Neuronal stem cell (in vitro differentiated cells): ENCODE measurements around the gene PNPLA7.

Experiments
- DNase-seq: peaks from one replicate; pipeline ENCODE4 v3.0.0-alpha.2; 2013; ENCODE audit warnings: low spot score
- H2AFZ ChIP-seq: one replicate; pipeline ENCODE4 v1.6.1; 2013; ENCODE audit warnings: mild to moderate bottlenecking, low read length, inconsistent platforms
- H2AK5ac ChIP-seq: 2 replicates; pipeline ENCODE4 v1.6.1; 2013; ENCODE audit warnings: low read depth, mild to moderate bottlenecking, inconsistent platforms, low read length, moderate library complexity, mixed read lengths
- H2BK120ac ChIP-seq: 2 replicates; pipeline ENCODE4 v1.6.1; 2013; ENCODE audit warnings: low read depth, mild to moderate bottlenecking, inconsistent platforms, low read length, moderate library complexity, mixed read lengths
- H2BK12ac ChIP-seq: one replicate; pipeline ENCODE4 v1.6.1; 2013; ENCODE audit warnings: low read length, inconsistent platforms
- H2BK15ac ChIP-seq: 2 replicates; pipeline ENCODE4 v1.6.1; 2013; ENCODE audit warnings: mild to moderate bottlenecking, low read length, inconsistent platforms, mixed read lengths
- H2BK5ac ChIP-seq: one replicate; pipeline ENCODE4 v1.6.1; 2013; ENCODE audit warnings: inconsistent platforms, mild to moderate bottlenecking, low read length, moderate library complexity
- H3K14ac ChIP-seq: one replicate; pipeline ENCODE4 v1.6.1; 2013; ENCODE audit warnings: low read length, inconsistent platforms
- H3K18ac ChIP-seq: 2 replicates; pipeline ENCODE4 v1.6.1; 2013; ENCODE audit warnings: low read length, inconsistent platforms
- H3K23ac ChIP-seq: 2 replicates; pipeline ENCODE4 v1.6.1; 2013; ENCODE audit warnings: low read depth, mild to moderate bottlenecking, mixed read lengths, low read length, inconsistent platforms; ENCODE audit not compliant: poor library complexity
- H3K27ac ChIP-seq: replicated peaks from 3 replicates; pipeline ENCODE4 v1.5.1; 2013; ENCODE audit warnings: low read length, inconsistent platforms
- H3K27me3 ChIP-seq, 3 experiments: 2 replicates each; pipeline ENCODE4 v1.6.1; 2013; ENCODE audit warnings: low read length in 3 of 3, mild to moderate bottlenecking in 2 of 3, inconsistent platforms in 1 of 3, low read depth in 1 of 3, mixed read lengths in 1 of 3, moderate library complexity in 1 of 3; ENCODE audit not compliant: control insufficient read depth in 3 of 3, insufficient read depth in 3 of 3
- H3K36me3 ChIP-seq, 2 donors: replicated peaks in 1 of 2; 2 replicates each; pipeline ENCODE4 v1.6.1; 2013; ENCODE audit warnings: low read length in 2 of 2; ENCODE audit not compliant: control insufficient read depth in 2 of 2, insufficient read depth in 2 of 2
- H3K4ac ChIP-seq: 2 replicates; pipeline ENCODE4 v1.6.1; 2013; ENCODE audit warnings: inconsistent platforms, mild to moderate bottlenecking, low read length, moderate library complexity
- H3K4me1 ChIP-seq, 2 donors: 1 replicate in 1 of 2; 2 replicates in 1 of 2; pipeline ENCODE4 v1.6.1; 2013; ENCODE audit warnings: low read length in 2 of 2, low read depth in 1 of 2; ENCODE audit not compliant: control insufficient read depth in 2 of 2, insufficient read depth in 1 of 2
- H3K4me2 ChIP-seq: one replicate; pipeline ENCODE4 v1.6.1; 2013; ENCODE audit warnings: mild to moderate bottlenecking, low read length, inconsistent platforms; ENCODE audit not compliant: insufficient read depth, poor library complexity, severe bottlenecking
- H3K4me3 ChIP-seq, 2 donors: 2 replicates each; pipeline ENCODE4 v1.5.1; 2013; ENCODE audit warnings: low read length in 2 of 2, mild to moderate bottlenecking in 2 of 2, inconsistent platforms in 1 of 2, moderate library complexity in 1 of 2
- H3K79me1 ChIP-seq: one replicate; pipeline ENCODE4 v1.6.1; 2013; ENCODE audit warnings: low read depth, mild to moderate bottlenecking, inconsistent platforms, low read length, moderate library complexity
- H3K9ac ChIP-seq: one replicate; pipeline ENCODE4 v1.6.1; 2013; ENCODE audit warnings: mild to moderate bottlenecking, low read depth, low read length, inconsistent platforms; ENCODE audit not compliant: poor library complexity
- H3K9me3 ChIP-seq, 2 donors: replicated peaks in 1 of 2; 2 replicates each; pipeline versions ENCODE3 to v1.6.1; 2013; ENCODE audit warnings: low read length in 2 of 2, mild to moderate bottlenecking in 2 of 2, inconsistent platforms in 1 of 2, low read depth in 1 of 2, mixed read lengths in 1 of 2, moderate library complexity in 1 of 2; ENCODE audit not compliant: control insufficient read depth in 2 of 2, insufficient read depth in 1 of 2
- H4K8ac ChIP-seq: one replicate; pipeline ENCODE4 v1.6.1; 2013; ENCODE audit warnings: low read depth, mild to moderate bottlenecking, inconsistent platforms, low read length, moderate library complexity
- H4K91ac ChIP-seq: one replicate; pipeline ENCODE4 v1.6.1; 2013; ENCODE audit warnings: low read length, low read depth, mild to moderate bottlenecking, inconsistent platforms; ENCODE audit not compliant: poor library complexity
- WGBS, 2 donors: extraction: QIAGEN DNeasy Blood & Tissue Kit; methylation state at CpG; one replicate each; pipeline ENCODE4 v1.1.7; 2013; ENCODE audit warnings: missing lambda C conversion rate in 2 of 2, mixed read lengths in 1 of 2; ENCODE audit not compliant: insufficient read length in 2 of 2, insufficient replicate concordance in 1 of 2; ENCODE audit errors: extremely low coverage in 2 of 2; 5-methylcytosine and 5-hydroxymethylcytosine counted together

The PNPLA7 gene

GRCh38 chr9:137429974-137430722 is 120.1 kb downstream of the PNPLA7 start:
- no peak for DNase-seq
- no peak overlapping the region for H2BK120ac ChIP-seq
- H3K27ac ChIP-seq, result no peak overlapping the region
- peaks cover 0 to 1% of the 10 kb centered on the region in 2 donors for H3K9me3 ChIP-seq
- H2BK5ac ChIP-seq, result no peak overlapping the region
- no peak overlapping the region for H2AFZ ChIP-seq
- peak overlapping the region; percentile 66 for H3K4ac ChIP-seq
- H3K4me2 ChIP-seq, result no peak overlapping the region
- H4K8ac ChIP-seq, result no peak overlapping the region
- H3K18ac ChIP-seq, result peak overlapping the region; percentile 85
- no peak overlapping the region for H2BK12ac ChIP-seq
- H2BK15ac ChIP-seq, result no peak overlapping the region
- WGBS, 2 donors, result no CpG with 5 or more reads among the region's 34 CpGs
- H3K14ac ChIP-seq, result peak overlapping the region; percentile 38
- no peak overlapping the region for H3K4me3 ChIP-seq
- H3K4me1 ChIP-seq, result no peaks in the 10 kb centered on the region
- H4K91ac ChIP-seq, result no peak overlapping the region
- H3K9ac ChIP-seq, result peak overlapping the region; percentile 60
- H3K36me3 ChIP-seq, result no peaks in the 10 kb centered on the region
- H3K27me3 ChIP-seq, result peaks cover 0 to 5% (median 3%) of the 10 kb centered on the region in 3 experiments
- H2AK5ac ChIP-seq, result no peak overlapping the region
- peak overlapping the region; percentile 10 for H3K23ac ChIP-seq
- H3K79me1 ChIP-seq, result peaks cover 4% of the 10 kb centered on the region

- no peak overlapping the region for H2BK120ac ChIP-seq
- H3K36me3 ChIP-seq, result no peaks in the 10 kb centered on the region
- no CpG with 5 or more reads among the region's 14 CpGs for WGBS, 2 donors
- H3K18ac ChIP-seq, result peak overlapping the region; percentile 80
- H3K4ac ChIP-seq, result no peak overlapping the region
- H2BK5ac ChIP-seq, result no peak overlapping the region
- no peak overlapping the region for H3K4me3 ChIP-seq
- no peak overlapping the region for H4K8ac ChIP-seq
- H3K23ac ChIP-seq, result peak overlapping the region; percentile 31
- no peak overlapping the region for H3K4me2 ChIP-seq
- H3K79me1 ChIP-seq, result peaks cover 4% of the 10 kb centered on the region
- no peak overlapping the region for H3K9ac ChIP-seq
- no peak overlapping the region for H4K91ac ChIP-seq
- H3K27ac ChIP-seq, result no peak overlapping the region
- H3K14ac ChIP-seq, result no peak overlapping the region
- H3K27me3 ChIP-seq, result peaks cover 0 to 6% (median 5%) of the 10 kb centered on the region in 3 experiments
- peaks cover 0 to 1% of the 10 kb centered on the region in 2 donors for H3K9me3 ChIP-seq
- no peak overlapping the region for H2AFZ ChIP-seq
- H2BK12ac ChIP-seq, result peak overlapping the region; percentile 73
- peak overlapping the region; percentile 58 for H2BK15ac ChIP-seq
- H2AK5ac ChIP-seq, result no peak overlapping the region
- peaks cover 0 to 2% of the 10 kb centered on the region in 2 donors for H3K4me1 ChIP-seq
- no peak for DNase-seq
Observed at GRCh38 chr9:137429546-137429890, 120.7 kb downstream of the PNPLA7 start.

- Histone ChIP-seq H3K14ac (peak overlapping the region; percentile 38), H3K79me1 (peaks cover 4% of the 10 kb centered on the region), H3K4me3 (no peak overlapping the region), H3K4me2 (no peak overlapping the region), H3K9ac (no peak overlapping the region), H4K91ac (no peak overlapping the region), H3K18ac (peak overlapping the region; percentile 80), H2AFZ (no peak overlapping the region), H2BK15ac (peak overlapping the region; percentile 58), H2BK120ac (no peak overlapping the region), H3K36me3 (no peaks in the 10 kb centered on the region), H3K4ac (peak overlapping the region; percentile 23), H3K23ac (peak overlapping the region; percentile 31), H3K27ac (no peak overlapping the region), H2BK5ac (no peak overlapping the region), H2BK12ac (peak overlapping the region; percentile 73), H3K4me1 (peaks cover 0 to 2% of the 10 kb centered on the region in 2 donors), H3K27me3 (peaks cover 0 to 8% (median 2%) of the 10 kb centered on the region in 3 experiments), H2AK5ac (no peak overlapping the region), H4K8ac (peak overlapping the region; percentile 65), H3K9me3 (peaks cover 0 to 1% of the 10 kb centered on the region in 2 donors)
- WGBS, 2 donors, result no CpG with 5 or more reads among the region's 27 CpGs
- no peak for DNase-seq
Observed at GRCh38 chr9:137428841-137429545, 121.2 kb downstream of the PNPLA7 start.

- no peak overlapping the region for H2BK120ac ChIP-seq
- no peak overlapping the region for H3K4ac ChIP-seq
- no peak overlapping the region for H3K18ac ChIP-seq
- H4K91ac ChIP-seq, result no peak overlapping the region
- H2BK5ac ChIP-seq, result no peak overlapping the region
- no peak overlapping the region for H3K4me3 ChIP-seq
- H2AK5ac ChIP-seq, result no peak overlapping the region
- no peak for DNase-seq
- no peak overlapping the region for H3K23ac ChIP-seq
- no peaks in the 10 kb centered on the region for H3K36me3 ChIP-seq
- no CpG with 5 or more reads among the region's 6 CpGs for WGBS, 2 donors
- no peak overlapping the region for H2BK15ac ChIP-seq
- no peak overlapping the region for H3K4me2 ChIP-seq
- peaks cover 0 to 15% (median 2%) of the 10 kb centered on the region in 3 experiments for H3K27me3 ChIP-seq
- H3K9ac ChIP-seq, result no peak overlapping the region
- peaks cover 0 to 2% of the 10 kb centered on the region in 2 donors for H3K4me1 ChIP-seq
- H3K79me1 ChIP-seq, result peaks cover 2% of the 10 kb centered on the region
- H3K9me3 ChIP-seq, result peaks cover 0 to 1% of the 10 kb centered on the region in 2 donors
- H3K14ac ChIP-seq, result no peak overlapping the region
- no peak overlapping the region for H2BK12ac ChIP-seq
- no peak overlapping the region for H3K27ac ChIP-seq
- no peak overlapping the region for H2AFZ ChIP-seq
- no peak overlapping the region for H4K8ac ChIP-seq
Observed at GRCh38 chr9:137428311-137428630, 121.9 kb downstream of the PNPLA7 start.
